ENCODE measurements around the gene HS6ST1. TPM values are rescaled to one million over a fixed set of nuclear protein-coding genes. Genes with fewer than 3 reads are reported as not detected.

Gene HS6ST1
- total and polyA plus RNA-seq, 2 donors = 16.9 to 40.0 TPM

GRCh38 chr2:128298846-128299507, 19.7 kb downstream of the HS6ST1 start:
- Histone ChIP-seq H3K27ac (ENCODE audit: low read depth) (no peak overlapping the region), H3K4me3 (ENCODE audit: low read depth, low read length) (no peak overlapping the region), H3K36me3 (ENCODE audit: insufficient read depth) (no peaks in the 10 kb centered on the region), H3K4me1 (ENCODE audit: insufficient read depth) (peaks cover 4% of the 10 kb centered on the region)
- DNase-seq (ENCODE audit: extremely low spot score) = no peak
- 88% methylated on average over 16 of the region's 16 CpGs for WGBS

- no peak overlapping the region for H3K27ac ChIP-seq (ENCODE audit: low read depth)
- no peaks in the 10 kb centered on the region for H3K36me3 ChIP-seq (ENCODE audit: insufficient read depth)
- H3K4me3 ChIP-seq (ENCODE audit: low read depth, low read length) = no peak overlapping the region
- 92% methylated on average over 7 of the region's 7 CpGs for WGBS
- peaks cover 4% of the 10 kb centered on the region for H3K4me1 ChIP-seq (ENCODE audit: insufficient read depth)
- no peak for DNase-seq (ENCODE audit: extremely low spot score)
Observed at GRCh38 chr2:128298286-128298685, 20.4 kb downstream of the HS6ST1 start.

DNA sequence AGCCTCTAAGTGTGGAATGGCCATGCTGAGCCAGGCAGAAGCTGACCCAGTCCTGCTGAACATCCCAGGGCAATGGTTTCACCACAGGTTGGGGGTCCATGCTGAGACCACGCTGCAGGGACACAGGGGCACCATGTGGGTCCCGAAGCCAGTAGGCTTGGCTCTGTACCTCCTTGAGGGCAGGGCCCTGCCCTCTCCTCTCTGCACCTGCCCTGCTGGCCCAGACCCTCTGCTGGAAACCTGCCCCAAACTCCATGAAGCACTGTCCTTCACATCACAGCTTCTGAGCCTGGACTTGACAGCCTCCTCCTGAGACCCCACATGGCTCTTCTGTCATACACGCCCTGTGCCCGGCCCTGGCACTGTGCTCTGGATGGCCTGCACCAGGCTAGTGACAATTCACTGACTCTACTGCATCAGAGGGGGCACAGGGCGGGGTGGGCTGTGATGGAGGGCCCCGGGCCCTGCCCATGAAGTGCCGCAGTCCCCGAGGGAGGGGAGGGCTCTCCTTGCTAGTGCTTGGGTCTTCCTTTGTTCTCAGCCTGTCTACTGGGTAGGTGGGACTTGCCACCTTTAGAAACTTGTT, 24.7 kb downstream of the HS6ST1 start:
- no peaks in the 10 kb centered on the region for H3K36me3 ChIP-seq (ENCODE audit: insufficient read depth)
- WGBS = 91% methylated on average over 8 of the region's 8 CpGs

GRCh38 chr2:128293426-128293755, 25.3 kb downstream of the HS6ST1 start:
- Histone ChIP-seq H3K4me1 (ENCODE audit: insufficient read depth) (peaks cover 2% of the 10 kb centered on the region), H3K27ac (ENCODE audit: low read depth) (no peak overlapping the region), H3K36me3 (ENCODE audit: insufficient read depth) (no peaks in the 10 kb centered on the region), H3K4me3 (ENCODE audit: low read depth, low read length) (no peak overlapping the region)
- 93% methylated on average over 8 of the region's 8 CpGs for WGBS
- no peak for DNase-seq (ENCODE audit: extremely low spot score)

More for the DNA sequence above, 24.7 kb downstream of the HS6ST1 start:
- no peak overlapping the region for H3K4me3 ChIP-seq (ENCODE audit: low read depth, low read length)
- H3K27ac ChIP-seq (ENCODE audit: low read depth) = no peak overlapping the region
- peaks cover 2% of the 10 kb centered on the region for H3K4me1 ChIP-seq (ENCODE audit: insufficient read depth)
- DNase-seq (ENCODE audit: extremely low spot score) = no peak

GRCh38 chr2:128292599-128293425, 25.9 kb downstream of the HS6ST1 start:
- no peak overlapping the region for H3K4me3 ChIP-seq (ENCODE audit: low read depth, low read length)
- WGBS = 87% methylated on average over 21 of the region's 21 CpGs

GRCh38 chr2:128291844-128292598, 26.6 kb downstream of the HS6ST1 start:
- Histone ChIP-seq H3K27ac (ENCODE audit: low read depth) (no peak overlapping the region), H3K4me1 (ENCODE audit: insufficient read depth) (peaks cover 2% of the 10 kb centered on the region), H3K4me3 (ENCODE audit: low read depth, low read length) (no peak overlapping the region), H3K36me3 (ENCODE audit: insufficient read depth) (no peaks in the 10 kb centered on the region)
- 92% methylated on average over 19 of the region's 19 CpGs for WGBS
- DNase-seq (ENCODE audit: extremely low spot score) = no peak

More at GRCh38 chr2:128292599-128293425, 25.9 kb downstream of the HS6ST1 start:
- peaks cover 2% of the 10 kb centered on the region for H3K4me1 ChIP-seq (ENCODE audit: insufficient read depth)
- no peak for DNase-seq (ENCODE audit: extremely low spot score)
- no peaks in the 10 kb centered on the region for H3K36me3 ChIP-seq (ENCODE audit: insufficient read depth)
- no peak overlapping the region for H3K27ac ChIP-seq (ENCODE audit: low read depth)

DNA sequence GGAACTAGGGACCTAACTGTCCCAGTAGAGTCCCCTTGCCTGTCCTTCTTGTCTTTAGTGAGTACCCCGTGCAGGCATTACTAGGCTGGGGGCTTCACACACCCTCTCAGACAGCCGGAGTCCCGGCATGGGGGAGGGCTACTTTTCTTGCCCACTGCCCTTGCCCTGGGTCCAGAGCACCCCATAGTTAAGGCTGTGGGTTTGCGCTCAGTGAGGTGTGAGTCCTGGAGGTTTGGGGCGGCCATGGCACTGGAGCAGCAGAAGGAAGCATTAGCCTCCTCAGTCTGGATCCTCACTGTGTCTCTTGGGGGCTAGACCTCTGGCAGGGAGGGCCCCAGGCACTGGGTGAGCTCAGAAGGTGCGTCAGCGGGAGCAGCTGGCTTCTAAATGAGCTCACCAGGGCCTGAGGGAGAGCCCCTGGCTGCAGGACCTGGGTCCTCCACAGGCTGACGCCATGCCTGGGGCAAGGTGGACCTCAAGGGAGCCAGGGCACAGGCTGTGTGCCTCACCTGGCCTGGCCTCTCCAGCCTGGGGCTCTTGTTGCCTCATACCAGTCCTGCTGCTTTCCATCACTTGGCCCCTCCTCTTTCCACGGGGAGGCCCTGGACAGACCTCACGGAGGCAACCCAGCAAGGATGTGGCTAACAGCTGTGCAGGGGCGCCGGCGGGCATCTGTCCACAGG, 27.4 kb downstream of the HS6ST1 start:
- H3K27ac ChIP-seq (ENCODE audit: low read depth) = no peak overlapping the region
- H3K36me3 ChIP-seq (ENCODE audit: insufficient read depth) = no peaks in the 10 kb centered on the region
- peaks cover 2% of the 10 kb centered on the region for H3K4me1 ChIP-seq (ENCODE audit: insufficient read depth)
- no peak overlapping the region for H3K4me3 ChIP-seq (ENCODE audit: low read depth, low read length)
- DNase-seq (ENCODE audit: extremely low spot score) = no peak
- WGBS = 86% methylated on average over 13 of the region's 13 CpGs

DNA sequence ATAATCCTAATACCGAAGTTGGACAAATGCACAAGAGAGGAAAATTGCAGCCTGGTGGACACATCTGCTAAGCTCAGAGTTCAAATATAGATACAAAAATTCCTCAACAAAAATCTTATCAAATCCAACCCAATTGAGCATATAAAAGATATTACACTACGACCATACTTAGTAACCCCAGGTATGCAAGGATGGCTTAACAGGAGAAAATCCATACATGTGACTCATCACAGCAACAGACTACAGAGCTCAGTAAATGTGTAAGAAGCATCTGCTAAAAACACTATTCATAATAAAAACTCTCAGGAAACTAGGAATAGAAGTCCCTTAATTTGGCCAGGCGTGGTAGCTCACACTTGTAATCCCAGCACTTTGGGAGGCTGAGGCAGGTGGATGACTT, 28.3 kb downstream of the HS6ST1 start:
- no peak overlapping the region for H3K4me3 ChIP-seq (ENCODE audit: low read depth, low read length)
- 94% methylated on average over 3 of the region's 3 CpGs for WGBS
- peaks cover 2% of the 10 kb centered on the region for H3K4me1 ChIP-seq (ENCODE audit: insufficient read depth)
- DNase-seq (ENCODE audit: extremely low spot score) = no peak
- no peaks in the 10 kb centered on the region for H3K36me3 ChIP-seq (ENCODE audit: insufficient read depth)
- H3K27ac ChIP-seq (ENCODE audit: low read depth) = no peak overlapping the region

GRCh38 chr2:128289439-128289838, 29.2 kb downstream of the HS6ST1 start:
- H3K4me1 ChIP-seq (ENCODE audit: insufficient read depth) = peaks cover 2% of the 10 kb centered on the region
- H3K27ac ChIP-seq (ENCODE audit: low read depth) = no peak overlapping the region
- 82% methylated on average over 10 of the region's 10 CpGs for WGBS
- no peak overlapping the region for H3K4me3 ChIP-seq (ENCODE audit: low read depth, low read length)
- H3K36me3 ChIP-seq (ENCODE audit: insufficient read depth) = no peaks in the 10 kb centered on the region
- no peak for DNase-seq (ENCODE audit: extremely low spot score)

DNA sequence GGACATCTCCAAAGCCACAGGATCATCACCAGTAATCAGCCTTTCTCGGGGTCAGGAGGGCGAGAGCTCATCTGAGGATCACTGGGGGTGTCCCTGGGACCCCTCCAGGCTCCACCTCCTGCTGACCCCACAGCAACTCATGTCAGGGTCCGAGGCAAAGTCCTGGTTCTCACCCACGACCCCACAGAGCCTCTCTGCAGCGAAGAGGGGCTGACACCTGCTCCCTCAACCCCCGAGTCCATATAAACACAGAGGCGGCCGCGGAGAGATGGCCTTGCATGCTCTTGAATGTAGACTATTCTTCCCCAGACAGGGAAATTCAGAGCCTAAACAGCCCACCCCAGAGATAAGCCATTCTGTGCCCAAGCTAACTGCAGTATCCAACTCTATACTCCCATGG, 29.9 kb downstream of the HS6ST1 start:
- Histone ChIP-seq H3K4me3 (ENCODE audit: low read depth, low read length) (no peak overlapping the region), H3K27ac (ENCODE audit: low read depth) (no peak overlapping the region), H3K36me3 (ENCODE audit: insufficient read depth) (no peaks in the 10 kb centered on the region), H3K4me1 (ENCODE audit: insufficient read depth) (peaks cover 2% of the 10 kb centered on the region)
- WGBS = 92% methylated on average over 9 of the region's 9 CpGs
- DNase-seq (ENCODE audit: extremely low spot score) = no peak

GRCh38 chr2:128287780-128288735, 30.6 kb downstream of the HS6ST1 start:
- no peak overlapping the region for H3K27ac ChIP-seq (ENCODE audit: low read depth)
- no peak overlapping the region for H3K4me3 ChIP-seq (ENCODE audit: low read depth, low read length)
- peaks cover 2% of the 10 kb centered on the region for H3K4me1 ChIP-seq (ENCODE audit: insufficient read depth)
- DNase-seq (ENCODE audit: extremely low spot score) = no peak
- no peaks in the 10 kb centered on the region for H3K36me3 ChIP-seq (ENCODE audit: insufficient read depth)
- WGBS = 92% methylated on average over 23 of the region's 23 CpGs
